ELF-1 (cell line): ENCODE measurements around the gene KIAA2012.

Experiments used
- DNase-seq: peaks from one replicate; pipeline ENCODE4 v3.0.0-alpha.2; 2016; ENCODE audit warnings: low read depth, low spot score

Gene KIAA2012

GRCh38 chr2:202149155-202149762 lies 76.2 kb downstream of the KIAA2012 start:
- DNase-seq = peak; percentile 89

GRCh38 chr2:202149936-202150335 lies 76.9 kb downstream of the KIAA2012 start:
- DNase-seq = no peak

GRCh38 chr2:202152104-202152715 lies 79.2 kb downstream of the KIAA2012 start:
- no peak for DNase-seq

GRCh38 chr2:202154613-202155012 lies 81.6 kb downstream of the KIAA2012 start:
- DNase-seq = no peak

- no peak for DNase-seq
Measured at GRCh38 chr2:202157211-202157990, 84.3 kb downstream of the KIAA2012 start.

- DNase-seq = no peak
Measured at GRCh38 chr2:202158796-202159195, 85.7 kb downstream of the KIAA2012 start.

- no peak for DNase-seq
Measured at GRCh38 chr2:202161151-202161835, 88.2 kb downstream of the KIAA2012 start.

- DNase-seq = peak; percentile 50
Measured at GRCh38 chr2:202164411-202164810, 91.4 kb downstream of the KIAA2012 start.

- no peak for DNase-seq
Measured at GRCh38 chr2:202165208-202165607, 92.2 kb downstream of the KIAA2012 start.

- no peak for DNase-seq
Measured at GRCh38 chr2:202165945-202166344, 92.9 kb downstream of the KIAA2012 start.

GRCh38 chr2:202169131-202169530 lies 96.1 kb downstream of the KIAA2012 start:
- DNase-seq = no peak

GRCh38 chr2:202169832-202170424 lies 96.9 kb downstream of the KIAA2012 start:
- DNase-seq = no peak

GRCh38 chr2:202171241-202171825 lies 98.3 kb downstream of the KIAA2012 start:
- peak; percentile 76 for DNase-seq

- DNase-seq = no peak
Measured at GRCh38 chr2:202172439-202173211, 99.6 kb downstream of the KIAA2012 start.

- peak; percentile 64 for DNase-seq
Measured at GRCh38 chr2:202178346-202178958, 105.4 kb downstream of the KIAA2012 start.

- DNase-seq = no peak
Measured at GRCh38 chr2:202184557-202184956, 111.5 kb downstream of the KIAA2012 start.

GRCh38 chr2:202185156-202185555 lies 112.1 kb downstream of the KIAA2012 start:
- no peak for DNase-seq

GRCh38 chr2:202186641-202187202 lies 113.7 kb downstream of the KIAA2012 start:
- no peak for DNase-seq

- no peak for DNase-seq
Measured at GRCh38 chr2:202187570-202187969, 114.5 kb downstream of the KIAA2012 start.

GRCh38 chr2:202193305-202193704 lies 120.2 kb downstream of the KIAA2012 start:
- DNase-seq = no peak
